Fibroblast of villous mesenchyme (primary cell): ENCODE results near the gene FRMD4B. TPM values are rescaled to one million over a fixed set of nuclear protein-coding genes. Genes with fewer than 3 reads are reported as not detected.

ENCODE experiments used
- DNase-seq: peaks from one replicate; pipeline ENCODE4 v3.0.0-alpha.2; 2010; ENCODE audit warnings: low read depth
- H3K4me3 ChIP-seq: 2 replicates; pipeline ENCODE4 v1.5.1; 2011; ENCODE audit warnings: low read depth, mild to moderate bottlenecking, low read length
- CTCF ChIP-seq: IDR thresholded peaks from 2 replicates; pipeline ENCODE4 v1.5.1; 2012; ENCODE audit warnings: low read depth, mild to moderate bottlenecking, low read length; ENCODE audit not compliant: insufficient read depth
- total RNA-seq: library from RNA; depleted of rRNA; stranded (reverse); fragments of >200 nt; gene quantifications from 2 replicates; pipeline ENCODE4 v1.2.3, GENCODE V29; 2012

Gene FRMD4B
- total RNA-seq, 1 donor = under 0.01 TPM

- no peak for TF ChIP-seq CTCF
- H3K4me3 ChIP-seq = no peak overlapping the region
- DNase-seq = no peak
Observed at GRCh38 chr3:69390771-69391170, 4.9 kb upstream of the FRMD4B start.

- TF ChIP-seq CTCF = no peak
- no peak overlapping the region for H3K4me3 ChIP-seq
- no peak for DNase-seq
Observed at GRCh38 chr3:69389520-69390248, 3.8 kb upstream of the FRMD4B start.

DNA sequence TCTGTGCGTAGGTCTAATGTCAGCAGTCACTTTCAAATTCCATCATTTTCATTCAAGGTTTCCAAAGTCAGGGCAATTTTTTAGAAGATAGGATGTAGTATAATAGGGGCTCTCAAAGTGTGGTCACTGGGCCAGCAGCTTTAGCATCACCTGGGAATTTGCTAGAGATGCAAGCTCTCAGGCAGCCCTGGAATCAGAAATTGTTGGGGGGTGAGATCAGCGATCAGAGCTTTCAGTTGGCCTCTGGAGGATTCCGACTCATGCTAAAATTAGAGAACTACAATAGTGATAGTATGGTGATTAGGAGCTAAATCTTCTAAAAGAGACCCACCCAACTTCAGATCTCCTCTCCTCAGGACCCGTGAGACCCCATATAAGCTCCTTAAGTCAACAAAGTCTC is 2.4 kb upstream of the FRMD4B start:
- no peak overlapping the region for H3K4me3 ChIP-seq
- no peak for DNase-seq
- TF ChIP-seq CTCF = no peak

DNA sequence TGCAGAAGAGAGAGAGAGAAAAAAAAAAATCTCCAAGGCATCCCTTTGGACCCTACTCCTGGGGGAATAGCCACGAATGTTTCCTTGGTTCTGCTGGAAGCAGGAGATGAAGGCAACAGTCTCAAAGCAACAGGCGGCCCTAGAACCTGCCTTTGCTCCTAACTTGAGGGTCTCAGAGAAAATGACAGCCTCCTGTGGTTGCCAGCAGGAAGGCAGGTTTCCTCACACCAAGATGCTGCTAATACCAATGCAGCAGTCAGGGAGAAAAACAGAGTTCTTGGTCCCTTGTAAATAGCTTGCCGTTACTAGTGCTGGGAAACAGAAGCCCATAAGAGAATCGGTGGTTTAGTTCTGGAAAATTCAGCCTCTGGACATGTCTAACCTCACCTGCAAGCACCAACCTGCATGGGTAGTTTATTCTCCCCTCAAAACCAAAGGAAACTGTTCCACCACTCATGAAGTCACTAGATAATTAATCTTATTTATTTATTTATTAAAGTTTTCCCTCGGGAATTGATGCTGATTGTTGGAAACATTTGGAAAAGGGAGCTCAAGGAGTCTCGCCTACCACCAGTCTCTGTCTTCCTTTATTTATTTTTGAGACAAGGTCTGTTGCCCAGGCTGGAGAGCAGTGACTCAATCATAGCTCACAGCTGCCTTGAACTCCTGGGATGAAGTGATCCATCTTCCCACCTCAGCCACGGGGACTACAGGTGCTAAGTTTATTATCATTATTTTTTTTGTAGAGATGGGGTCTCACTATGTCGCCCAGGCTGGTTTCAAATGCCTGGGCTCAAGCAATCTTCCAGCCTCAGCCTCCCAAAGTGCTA is 883 bp upstream of the FRMD4B start:
- no peak overlapping the region for H3K4me3 ChIP-seq
- TF ChIP-seq CTCF = no peak

DNA sequence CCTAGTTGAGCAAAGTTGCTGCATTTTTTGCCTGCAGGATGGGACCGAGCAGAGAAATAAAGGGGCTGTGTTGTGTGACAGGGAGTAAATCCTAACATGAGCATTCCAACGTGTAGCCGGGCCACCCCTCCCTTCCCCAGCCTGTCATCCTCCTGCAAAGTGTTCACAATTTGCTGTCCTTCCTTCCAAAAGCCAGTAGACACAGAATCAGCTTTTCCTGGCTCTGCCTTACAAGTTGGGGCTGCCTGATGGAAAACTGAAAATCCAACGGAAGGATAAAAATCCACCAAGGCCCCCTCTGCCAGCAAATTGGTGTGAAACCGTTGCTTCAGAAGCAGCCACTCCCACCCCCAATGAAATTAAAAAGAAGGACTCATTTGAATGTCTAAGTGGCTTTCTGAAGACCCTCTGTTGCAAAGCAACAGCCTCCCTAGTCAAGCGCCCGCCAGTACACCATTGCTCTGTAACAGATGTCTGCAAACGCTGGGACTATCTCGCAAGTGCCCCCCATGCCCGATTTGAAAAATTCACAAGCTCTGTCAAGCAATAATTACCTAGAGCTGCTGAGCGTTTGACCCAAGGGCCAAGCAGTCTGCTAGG is 665 bp downstream of the FRMD4B start:
- TF ChIP-seq CTCF = no peak
- no peak overlapping the region for H3K4me3 ChIP-seq
- no peak for DNase-seq

More for the DNA sequence above, 883 bp upstream of the FRMD4B start:
- no peak for DNase-seq

DNA sequence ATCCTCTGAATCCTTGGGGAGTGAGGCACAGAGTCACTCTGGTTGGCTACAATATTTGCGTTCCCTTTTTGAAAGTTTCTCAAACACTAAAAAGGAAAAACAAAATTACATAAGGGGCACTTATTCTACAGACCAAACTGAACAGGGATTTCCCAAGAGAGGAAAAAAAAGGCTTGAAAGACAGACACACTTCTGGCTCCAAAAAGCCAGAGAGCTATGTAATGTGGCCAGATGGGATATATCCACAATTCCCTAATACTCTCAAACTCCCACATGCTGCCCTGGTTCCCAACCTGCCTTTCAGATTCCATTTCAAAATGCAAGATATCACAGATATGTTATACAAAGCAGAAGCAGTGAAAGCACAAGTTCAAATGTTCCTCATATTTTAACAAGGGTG is 1.6 kb downstream of the FRMD4B start:
- H3K4me3 ChIP-seq = no peak overlapping the region
- DNase-seq = no peak
- TF ChIP-seq CTCF = no peak
